K562 (cell line): Measurements from ENCODE around the gene RBL1.

ENCODE experiments used
- BCL6 ChIP-seq: fragments of 250-450 bp; sonication (Bioruptor Pico); IDR thresholded peaks from 2 replicates; pipeline ENCODE4 v1.4.0; 2020
- GABPA ChIP-seq: fragments of 200-800 bp; sonication (Bioruptor generic); conservative IDR thresholded peaks from 2 replicates; pipeline ENCODE4 v1.6.1; 2016; ENCODE audit warnings: low read depth, missing genetic modification characterization, missing compliant biosample characterization
- IRF2 ChIP-seq: sonication (generic); formaldehyde crosslinking; IDR thresholded peaks from 2 replicates; pipeline ENCODE4 v1.8.1; 2022; ENCODE audit warnings: mild to moderate bottlenecking, missing genetic modification reagents
- POLR2AphosphoS2 ChIP-seq: IDR thresholded peaks from 2 replicates; pipeline ENCODE4 v1.6.1; 2012; ENCODE audit warnings: low read length, improper control_type of control experiment
- SIX5 ChIP-seq, 2 experiments: IDR thresholded peaks; 2 replicates each; pipeline ENCODE4 v1.6.1; 2011; ENCODE audit warnings: low read length in 2 of 2, borderline replicate concordance in 1 of 2, low read depth in 1 of 2, mild to moderate bottlenecking in 1 of 2, moderate library complexity in 1 of 2; ENCODE audit not compliant: insufficient read depth in 1 of 2
- TAF7 ChIP-seq: fragments of 450-650 bp; IDR thresholded peaks from 2 replicates; pipeline ENCODE4 v1.6.1; 2016; ENCODE audit warnings: missing genetic modification characterization, missing compliant biosample characterization
- ZBTB26 ChIP-seq: fragments of 450-650 bp; formaldehyde crosslinking; IDR thresholded peaks from 2 replicates; pipeline ENCODE4 v1.4.0; 2022; ENCODE audit warnings: missing genetic modification characterization
- ZNF445 ChIP-seq: fragments of 250-450 bp; sonication (Bioruptor Pico); IDR thresholded peaks from 2 replicates; pipeline ENCODE4 v1.4.0; 2020; ENCODE audit warnings: low read depth, mild to moderate bottlenecking, moderate library complexity
- ZNF639 ChIP-seq, 2 experiments: fragments of 200-800 bp in 1 of 2; sonication (Bioruptor generic) in 1 of 2; sonication (generic) in 1 of 2; formaldehyde crosslinking in 1 of 2; IDR thresholded peaks in 1 of 2; conservative IDR thresholded peaks in 1 of 2; 2 replicates each; pipeline versions ENCODE4 v1.5.0 to v1.6.1; 2016 to 2020; ENCODE audit warnings: missing compliant biosample characterization in 1 of 2, missing genetic modification characterization in 1 of 2, missing genetic modification reagents in 1 of 2
- TF ChIP-seq, protein P1 (sequence below): sonication (generic); IDR thresholded peaks from 2 replicates; pipeline ENCODE4 v1.6.1; 2016
- TF ChIP-seq, protein P2 (sequence below): sonication (generic); formaldehyde crosslinking; IDR thresholded peaks from 2 replicates; pipeline ENCODE4 v1.8.0; 2023; ENCODE audit warnings: mild to moderate bottlenecking, missing genetic modification reagents
- TF ChIP-seq, protein P3 (sequence below): sonication (generic); formaldehyde crosslinking; IDR thresholded peaks from 2 replicates; pipeline ENCODE4 v1.8.1; 2023; ENCODE audit warnings: mild to moderate bottlenecking, missing genetic modification reagents
- TF ChIP-seq, protein P4 (sequence below), 3 experiments: IDR thresholded peaks in 2 of 3; conservative IDR thresholded peaks in 1 of 3; 2 replicates each; pipeline ENCODE4 v1.5.1; 2011 to 2012; ENCODE audit warnings: low read length in 3 of 3, mild to moderate bottlenecking in 3 of 3, control low read depth in 2 of 3, improper control_type of control experiment in 1 of 3, inconsistent platforms in 1 of 3, low read depth in 1 of 3, mixed read lengths in 1 of 3, moderate library complexity in 1 of 3; ENCODE audit not compliant: insufficient read depth in 2 of 3

DNA sequence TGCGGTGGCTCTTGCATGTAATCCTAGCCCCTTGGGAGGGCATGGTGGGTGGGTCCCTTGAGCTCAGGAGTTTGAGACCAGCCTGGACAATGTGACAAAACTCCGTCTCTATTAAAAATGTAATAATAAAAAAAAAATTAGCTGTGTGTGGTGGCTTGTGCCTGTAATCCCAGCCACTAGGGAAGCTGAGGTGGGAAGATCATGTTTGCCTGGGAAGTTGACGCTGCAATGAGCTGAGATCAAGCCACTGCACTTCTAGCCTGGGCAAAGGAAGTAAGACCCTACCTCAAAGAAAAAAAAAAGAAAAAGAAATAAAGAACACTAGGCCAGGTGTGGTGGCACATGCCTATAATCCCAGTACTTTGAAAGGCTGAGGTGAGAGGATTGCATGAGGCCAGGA lies 139.8 kb downstream of the RBL1 start:
- TF ChIP-seq POLR2AphosphoS2 (no peak), BCL6 (no peak), SIX5 (IDR thresholded peaks at IDR 0.05; ENCODE audit: borderline replicate concordance in 1 of 2, insufficient read depth in 1 of 2, low read depth in 1 of 2, low read length in 2 of 2) (no peak), TAF7 (tag) (no peak), GABPA (no peak), ZNF639 (CRISPR knock-in tag; conservative IDR thresholded peaks at IDR 0.05 in 1 of 2, IDR thresholded peaks at IDR 0.05 in 1 of 2) (no peak), ZBTB26 (CRISPR knock-in tag) (no peak), IRF2 (CRISPR knock-in tag) (no peak), ZNF445 (CRISPR knock-in tag) (no peak)
- TF ChIP-seq, protein P1, sequence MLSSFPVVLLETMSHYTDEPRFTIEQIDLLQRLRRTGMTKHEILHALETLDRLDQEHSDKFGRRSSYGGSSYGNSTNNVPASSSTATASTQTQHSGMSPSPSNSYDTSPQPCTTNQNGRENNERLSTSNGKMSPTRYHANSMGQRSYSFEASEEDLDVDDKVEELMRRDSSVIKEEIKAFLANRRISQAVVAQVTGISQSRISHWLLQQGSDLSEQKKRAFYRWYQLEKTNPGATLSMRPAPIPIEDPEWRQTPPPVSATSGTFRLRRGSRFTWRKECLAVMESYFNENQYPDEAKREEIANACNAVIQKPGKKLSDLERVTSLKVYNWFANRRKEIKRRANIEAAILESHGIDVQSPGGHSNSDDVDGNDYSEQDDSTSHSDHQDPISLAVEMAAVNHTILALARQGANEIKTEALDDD: no peak
- TF ChIP-seq, protein P2, sequence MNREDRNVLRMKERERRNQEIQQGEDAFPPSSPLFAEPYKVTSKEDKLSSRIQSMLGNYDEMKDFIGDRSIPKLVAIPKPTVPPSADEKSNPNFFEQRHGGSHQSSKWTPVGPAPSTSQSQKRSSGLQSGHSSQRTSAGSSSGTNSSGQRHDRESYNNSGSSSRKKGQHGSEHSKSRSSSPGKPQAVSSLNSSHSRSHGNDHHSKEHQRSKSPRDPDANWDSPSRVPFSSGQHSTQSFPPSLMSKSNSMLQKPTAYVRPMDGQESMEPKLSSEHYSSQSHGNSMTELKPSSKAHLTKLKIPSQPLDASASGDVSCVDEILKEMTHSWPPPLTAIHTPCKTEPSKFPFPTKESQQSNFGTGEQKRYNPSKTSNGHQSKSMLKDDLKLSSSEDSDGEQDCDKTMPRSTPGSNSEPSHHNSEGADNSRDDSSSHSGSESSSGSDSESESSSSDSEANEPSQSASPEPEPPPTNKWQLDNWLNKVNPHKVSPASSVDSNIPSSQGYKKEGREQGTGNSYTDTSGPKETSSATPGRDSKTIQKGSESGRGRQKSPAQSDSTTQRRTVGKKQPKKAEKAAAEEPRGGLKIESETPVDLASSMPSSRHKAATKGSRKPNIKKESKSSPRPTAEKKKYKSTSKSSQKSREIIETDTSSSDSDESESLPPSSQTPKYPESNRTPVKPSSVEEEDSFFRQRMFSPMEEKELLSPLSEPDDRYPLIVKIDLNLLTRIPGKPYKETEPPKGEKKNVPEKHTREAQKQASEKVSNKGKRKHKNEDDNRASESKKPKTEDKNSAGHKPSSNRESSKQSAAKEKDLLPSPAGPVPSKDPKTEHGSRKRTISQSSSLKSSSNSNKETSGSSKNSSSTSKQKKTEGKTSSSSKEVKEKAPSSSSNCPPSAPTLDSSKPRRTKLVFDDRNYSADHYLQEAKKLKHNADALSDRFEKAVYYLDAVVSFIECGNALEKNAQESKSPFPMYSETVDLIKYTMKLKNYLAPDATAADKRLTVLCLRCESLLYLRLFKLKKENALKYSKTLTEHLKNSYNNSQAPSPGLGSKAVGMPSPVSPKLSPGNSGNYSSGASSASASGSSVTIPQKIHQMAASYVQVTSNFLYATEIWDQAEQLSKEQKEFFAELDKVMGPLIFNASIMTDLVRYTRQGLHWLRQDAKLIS (CRISPR knock-in tag): no peak
- TF ChIP-seq, protein P3, sequence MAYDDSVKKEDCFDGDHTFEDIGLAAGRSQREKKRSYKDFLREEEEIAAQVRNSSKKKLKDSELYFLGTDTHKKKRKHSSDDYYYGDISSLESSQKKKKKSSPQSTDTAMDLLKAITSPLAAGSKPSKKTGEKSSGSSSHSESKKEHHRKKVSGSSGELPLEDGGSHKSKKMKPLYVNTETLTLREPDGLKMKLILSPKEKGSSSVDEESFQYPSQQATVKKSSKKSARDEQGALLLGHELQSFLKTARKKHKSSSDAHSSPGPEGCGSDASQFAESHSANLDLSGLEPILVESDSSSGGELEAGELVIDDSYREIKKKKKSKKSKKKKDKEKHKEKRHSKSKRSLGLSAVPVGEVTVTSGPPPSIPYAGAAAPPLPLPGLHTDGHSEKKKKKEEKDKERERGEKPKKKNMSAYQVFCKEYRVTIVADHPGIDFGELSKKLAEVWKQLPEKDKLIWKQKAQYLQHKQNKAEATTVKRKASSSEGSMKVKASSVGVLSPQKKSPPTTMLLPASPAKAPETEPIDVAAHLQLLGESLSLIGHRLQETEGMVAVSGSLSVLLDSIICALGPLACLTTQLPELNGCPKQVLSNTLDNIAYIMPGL: no peak
- TF ChIP-seq, protein P4, sequence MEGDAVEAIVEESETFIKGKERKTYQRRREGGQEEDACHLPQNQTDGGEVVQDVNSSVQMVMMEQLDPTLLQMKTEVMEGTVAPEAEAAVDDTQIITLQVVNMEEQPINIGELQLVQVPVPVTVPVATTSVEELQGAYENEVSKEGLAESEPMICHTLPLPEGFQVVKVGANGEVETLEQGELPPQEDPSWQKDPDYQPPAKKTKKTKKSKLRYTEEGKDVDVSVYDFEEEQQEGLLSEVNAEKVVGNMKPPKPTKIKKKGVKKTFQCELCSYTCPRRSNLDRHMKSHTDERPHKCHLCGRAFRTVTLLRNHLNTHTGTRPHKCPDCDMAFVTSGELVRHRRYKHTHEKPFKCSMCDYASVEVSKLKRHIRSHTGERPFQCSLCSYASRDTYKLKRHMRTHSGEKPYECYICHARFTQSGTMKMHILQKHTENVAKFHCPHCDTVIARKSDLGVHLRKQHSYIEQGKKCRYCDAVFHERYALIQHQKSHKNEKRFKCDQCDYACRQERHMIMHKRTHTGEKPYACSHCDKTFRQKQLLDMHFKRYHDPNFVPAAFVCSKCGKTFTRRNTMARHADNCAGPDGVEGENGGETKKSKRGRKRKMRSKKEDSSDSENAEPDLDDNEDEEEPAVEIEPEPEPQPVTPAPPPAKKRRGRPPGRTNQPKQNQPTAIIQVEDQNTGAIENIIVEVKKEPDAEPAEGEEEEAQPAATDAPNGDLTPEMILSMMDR (IDR thresholded peaks at IDR 0.05 in 2 of 3, conservative IDR thresholded peaks at IDR 0.05 in 1 of 3; ENCODE audit: insufficient read depth in 2 of 3, low read depth in 1 of 3, low read length in 3 of 3): no peak
